Measurements from ENCODE around the gene MSLN.
"Not testable (repeated sequence)": the region's sequence is repeated elsewhere in the genome, so short reads cannot be mapped to it uniquely, and the experiment has no call there.

MSLN gene

GRCh38 chr16:735982-736453 lies 24.5 kb upstream of the MSLN start:
- no peak for DNase-seq

GRCh38 chr16:736936-737481 lies 23.5 kb upstream of the MSLN start:
- DNase-seq, result no peak

- no peak for DNase-seq
These were observed 20.7 kb upstream of the MSLN start for GRCh38 chr16:739560-740458.

GRCh38 chr16:740459-740763 lies 20.1 kb upstream of the MSLN start:
- DNase-seq, result no peak

GRCh38 chr16:740764-741505 lies 19.6 kb upstream of the MSLN start, which contains the start of gene CIAO3:
TSS of gene CIAO3 (minus strand) at chr16:740997. CDS start at chr16:740985, 12 bp downstream.
- DNase-seq, result peak; percentile 92

GRCh38 chr16:741986-742629 lies 18.4 kb upstream of the MSLN start:
- DNase-seq, result no peak

- not testable (repeated sequence) for DNase-seq
These were observed 17.6 kb upstream of the MSLN start for GRCh38 chr16:742894-743293.

GRCh38 chr16:743794-744500 lies 16.6 kb upstream of the MSLN start:
- peak; percentile 35 for DNase-seq

GRCh38 chr16:745739-746138 lies 14.8 kb upstream of the MSLN start:
- DNase-seq, result peak; percentile 67

GRCh38 chr16:746637-747036 lies 13.9 kb upstream of the MSLN start:
- DNase-seq, result no peak

GRCh38 chr16:747978-748746 lies 12.4 kb upstream of the MSLN start:
- DNase-seq, result no peak

GRCh38 chr16:749010-749409 lies 11.5 kb upstream of the MSLN start:
- DNase-seq, result no peak

- no peak for DNase-seq
These were observed 10.0 kb upstream of the MSLN start for GRCh38 chr16:750485-750884.

- DNase-seq, result peak; percentile 77
These were observed 9.2 kb upstream of the MSLN start for GRCh38 chr16:751152-752006.

GRCh38 chr16:752007-752312 lies 8.6 kb upstream of the MSLN start:
- no peak for DNase-seq

- DNase-seq, result not testable (repeated sequence)
These were observed 6.4 kb upstream of the MSLN start for GRCh38 chr16:754121-754607.

GRCh38 chr16:754656-755055 lies 5.9 kb upstream of the MSLN start:
- no peak for DNase-seq

GRCh38 chr16:756428-756827 lies 4.1 kb upstream of the MSLN start:
- DNase-seq, result no peak

GRCh38 chr16:759110-759910 lies 1.2 kb upstream of the MSLN start:
- no peak for DNase-seq

- DNase-seq, result no peak
These were observed 469 bp upstream of the MSLN start for GRCh38 chr16:760065-760464.
